Fibroblast of skin of right quadriceps (primary cell): Measurements from ENCODE around the gene MAP2K1.

Experiments
- DNase-seq: peaks from one replicate; pipeline ENCODE4 v3.0.0-alpha.2; 2013

The MAP2K1 gene

GRCh38 chr15:66394472-66394871 is 7.8 kb downstream of the MAP2K1 start:
- no peak for DNase-seq

- DNase-seq: no peak
Observed at GRCh38 chr15:66394915-66395314, 8.2 kb downstream of the MAP2K1 start.

GRCh38 chr15:66399276-66399675 is 12.6 kb downstream of the MAP2K1 start:
- DNase-seq: no peak

DNA sequence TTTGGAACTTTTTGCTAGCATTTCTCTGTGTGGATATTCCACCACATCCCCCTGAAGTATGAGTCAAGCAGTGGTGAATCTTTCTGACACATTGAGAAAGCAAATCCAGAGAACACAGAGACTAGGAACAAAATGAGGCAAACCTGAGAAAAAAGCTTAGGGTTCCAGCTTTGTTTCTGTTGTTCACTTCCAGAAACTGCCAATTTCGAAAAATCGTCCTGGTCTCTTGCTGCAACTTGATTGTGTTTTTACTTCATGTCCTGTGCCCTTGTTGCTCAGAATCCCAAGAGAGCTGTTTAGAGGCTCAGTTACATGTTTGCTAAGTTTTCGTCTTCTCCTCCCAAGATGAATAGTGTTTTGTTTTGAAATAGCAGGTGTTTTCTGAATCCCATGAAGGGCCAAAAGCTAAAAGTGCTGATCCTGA is 13.7 kb downstream of the MAP2K1 start:
- peak; percentile 28 for DNase-seq

- peak; percentile 9 for DNase-seq
Observed at GRCh38 chr15:66401130-66402021, 14.7 kb downstream of the MAP2K1 start.

DNA sequence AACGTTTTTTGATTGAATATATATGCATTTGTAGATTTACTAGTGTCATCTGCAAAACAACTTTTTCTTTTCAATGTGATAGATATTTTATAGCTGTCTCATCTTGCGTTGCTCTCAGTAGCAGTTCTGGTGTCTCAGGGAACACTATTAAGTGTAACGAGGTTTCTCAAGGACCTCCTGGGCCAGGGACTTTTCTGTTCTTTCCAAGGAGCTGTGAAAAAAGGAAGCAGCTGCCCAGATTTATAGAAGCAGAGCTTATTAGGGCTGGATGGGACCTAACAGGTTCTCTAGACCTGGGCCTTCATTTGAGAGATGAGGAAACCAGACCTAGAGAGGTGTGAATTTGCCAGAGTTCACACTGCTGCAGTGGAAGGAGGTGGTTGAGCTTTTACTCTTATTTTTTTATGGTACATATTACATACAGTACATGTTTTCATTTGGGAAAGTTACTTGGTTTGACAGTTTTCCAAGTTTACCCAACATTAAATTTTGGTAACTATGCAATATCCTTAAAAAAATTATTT is 16.1 kb downstream of the MAP2K1 start:
- DNase-seq: no peak

DNA sequence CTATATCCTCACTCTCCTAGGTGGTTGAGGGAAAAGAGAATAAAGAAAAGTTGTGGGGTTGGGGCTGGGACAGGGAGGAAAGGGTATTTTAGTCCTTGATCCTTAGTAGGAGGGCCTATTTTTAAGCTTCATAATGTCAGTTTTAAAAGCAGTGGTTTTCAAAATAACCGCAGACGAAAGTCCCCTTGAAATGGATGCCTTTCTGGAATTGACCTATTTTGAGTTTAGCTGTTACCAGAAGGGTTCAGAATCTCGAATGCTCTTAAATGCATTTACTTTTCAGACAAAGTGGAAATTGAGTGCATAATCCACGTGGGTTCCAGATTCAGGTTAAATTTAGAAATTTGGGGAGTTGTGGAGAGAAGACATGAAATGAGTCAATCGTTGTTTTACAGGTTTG is 16.6 kb downstream of the MAP2K1 start:
- DNase-seq: no peak

DNA sequence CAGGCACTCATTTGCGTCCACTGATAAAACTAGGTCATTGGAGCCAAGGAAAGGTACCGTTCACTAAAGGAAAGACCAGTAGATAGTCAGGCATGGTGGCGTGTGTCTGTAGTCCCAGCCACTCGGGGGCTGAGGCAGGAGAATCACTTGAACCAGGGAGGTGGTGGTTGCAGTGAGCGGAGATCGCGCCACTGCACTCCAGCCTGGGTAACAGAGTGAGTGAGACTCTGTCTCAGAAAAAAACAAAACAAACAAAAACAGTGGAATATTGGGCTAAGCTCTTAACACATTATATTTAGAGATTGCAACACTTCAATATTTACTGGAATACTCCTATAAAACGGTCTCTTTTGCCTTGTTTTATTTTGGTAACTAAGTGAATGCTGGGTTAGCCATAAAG is 17.4 kb downstream of the MAP2K1 start:
- DNase-seq: no peak

DNA sequence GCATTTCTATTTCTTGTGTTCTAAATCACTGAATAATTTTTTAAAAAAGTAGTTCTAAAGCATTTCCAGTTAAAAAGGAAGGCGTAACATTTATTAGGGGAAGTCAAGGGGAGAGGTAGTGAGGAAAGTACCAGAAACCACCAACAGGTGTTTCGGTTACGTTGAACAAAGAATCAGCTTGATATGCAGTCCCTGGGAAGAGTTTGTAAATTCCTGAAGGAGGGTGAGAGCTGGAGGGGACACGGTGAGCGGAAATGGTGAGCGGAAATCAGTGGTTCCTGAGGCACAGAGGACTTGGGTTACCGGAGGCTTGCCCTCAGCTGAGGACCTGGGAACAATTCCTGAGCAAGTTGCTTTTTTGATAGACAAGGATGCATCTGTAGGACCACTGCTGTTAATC is 17.8 kb downstream of the MAP2K1 start:
- no peak for DNase-seq

DNA sequence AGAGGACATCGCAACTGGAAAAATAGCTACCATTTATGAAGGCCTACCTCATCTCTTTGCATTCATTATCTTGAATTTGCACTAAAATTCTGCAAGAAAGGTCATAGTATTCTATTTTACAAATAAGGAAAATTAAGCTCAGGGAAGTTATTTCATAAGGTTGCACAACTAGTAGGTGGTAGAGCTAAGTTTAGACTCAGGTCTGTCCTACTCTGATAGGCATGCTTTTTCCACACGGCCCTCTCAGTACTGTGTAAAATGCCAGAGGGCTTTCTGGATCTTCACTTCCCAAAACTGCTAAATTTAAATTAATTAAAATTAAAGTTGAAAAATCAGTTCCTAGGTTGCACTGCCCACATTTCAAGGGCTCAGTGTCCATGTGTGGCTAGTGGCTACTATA is 18.3 kb downstream of the MAP2K1 start:
- no peak for DNase-seq

DNA sequence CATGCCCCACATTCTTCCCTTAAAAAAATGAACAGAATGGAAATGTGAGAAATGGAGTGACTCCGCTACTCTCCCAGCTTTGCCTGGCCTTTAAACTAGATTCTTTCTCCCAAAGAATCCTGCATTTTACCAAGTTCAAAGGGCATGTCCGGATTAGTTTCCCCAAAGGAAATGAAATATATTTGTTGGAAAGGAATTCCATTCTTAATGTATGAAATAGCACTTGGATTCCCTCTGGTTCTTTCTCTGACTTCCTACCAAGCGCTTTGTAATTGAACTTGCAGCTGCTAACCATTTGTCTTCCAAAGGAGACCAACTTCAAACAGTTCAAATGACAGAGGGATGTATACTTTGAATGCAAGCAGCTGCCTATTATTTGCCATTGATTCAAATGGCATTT is 18.9 kb downstream of the MAP2K1 start:
- peak; percentile 45 for DNase-seq

GRCh38 chr15:66408254-66408653 is 21.5 kb downstream of the MAP2K1 start:
- no peak for DNase-seq

GRCh38 chr15:66408675-66409282 is 22.1 kb downstream of the MAP2K1 start:
- DNase-seq: no peak

DNA sequence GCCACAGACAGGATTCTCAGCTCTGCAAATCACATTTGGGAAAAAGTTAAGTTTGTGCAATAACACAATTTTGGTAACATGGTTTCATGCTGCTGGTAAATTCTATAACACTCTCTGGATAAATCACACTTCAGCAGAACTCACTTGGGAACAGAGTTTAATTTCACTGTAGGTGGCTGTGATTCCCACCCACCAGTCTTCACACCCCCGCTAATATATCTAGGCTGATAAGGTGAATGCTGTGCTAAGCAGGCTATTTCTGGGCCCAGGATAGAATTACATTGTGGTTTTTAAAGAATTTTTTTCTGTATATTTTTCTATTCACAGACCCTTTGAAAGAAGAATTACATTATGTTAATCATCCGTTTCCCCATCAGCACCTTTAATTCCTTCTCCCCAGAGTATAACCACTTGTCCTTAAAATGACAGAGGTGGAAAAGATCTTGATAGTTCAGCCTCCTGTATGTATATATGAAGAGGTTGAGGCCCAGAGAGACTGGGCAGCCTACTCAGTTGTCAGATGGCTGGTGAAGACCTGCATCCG is 22.9 kb downstream of the MAP2K1 start:
- peak; percentile 14 for DNase-seq

DNA sequence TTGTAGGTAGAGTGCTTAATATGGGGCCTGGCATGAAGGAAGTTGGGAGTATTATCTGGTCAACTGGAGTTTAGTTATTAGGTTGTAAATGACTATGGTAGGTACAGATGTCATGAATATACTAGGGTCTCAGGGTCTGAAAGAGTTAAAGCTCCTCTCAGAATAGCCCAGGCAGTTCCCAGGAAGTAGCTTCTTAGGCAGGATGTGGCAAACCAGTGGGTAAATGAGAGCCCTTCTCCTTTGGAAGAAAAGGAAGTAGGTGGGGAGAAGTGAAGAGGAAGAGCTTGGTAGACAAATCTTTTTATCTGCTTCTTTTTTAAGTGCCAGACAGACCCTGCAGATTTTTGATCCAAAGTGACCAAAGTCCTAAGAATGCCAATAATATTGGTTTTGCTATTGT is 24.5 kb downstream of the MAP2K1 start:
- no peak for DNase-seq

DNA sequence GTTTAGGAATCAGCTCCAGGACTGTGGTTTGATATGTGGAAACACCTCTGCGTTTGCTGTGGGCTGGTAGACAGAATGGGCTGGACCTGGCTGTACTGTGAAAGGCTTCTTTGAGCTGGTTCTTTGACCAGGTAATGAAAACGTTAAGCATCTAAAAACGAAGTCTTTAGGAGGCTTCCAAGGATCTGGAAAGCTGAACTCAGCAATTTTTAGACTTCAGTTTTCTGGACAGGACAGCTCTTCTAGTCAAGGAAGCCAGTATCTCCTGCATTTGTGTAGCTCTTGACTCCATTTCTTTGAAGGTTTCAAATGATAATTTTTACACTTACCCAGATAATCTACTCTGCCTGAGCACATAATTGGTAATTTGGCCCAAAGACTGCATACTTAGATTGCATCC is 25.5 kb downstream of the MAP2K1 start:
- DNase-seq: no peak

DNA sequence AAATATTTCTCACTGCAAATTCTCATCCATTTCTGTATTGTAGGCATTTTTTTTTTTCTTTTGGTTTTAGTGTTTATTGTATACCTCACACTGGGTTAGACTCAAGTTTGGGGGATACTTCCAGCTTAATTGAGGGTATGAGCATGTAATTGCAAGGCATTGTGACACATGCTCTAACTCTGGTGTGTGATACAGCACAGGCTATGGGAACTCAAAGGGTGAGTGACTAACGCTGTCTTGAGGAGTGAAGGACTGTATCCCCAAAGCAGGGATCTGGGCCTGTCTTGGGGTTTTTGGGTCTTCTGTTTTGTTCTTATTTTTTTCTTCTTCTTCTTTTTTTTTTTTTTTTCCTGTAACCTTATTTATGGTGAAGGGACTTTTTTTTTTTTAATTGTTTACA is 26.9 kb downstream of the MAP2K1 start:
- DNase-seq: no peak

- no peak for DNase-seq
Observed at GRCh38 chr15:66415360-66415759, 28.6 kb downstream of the MAP2K1 start.

DNA sequence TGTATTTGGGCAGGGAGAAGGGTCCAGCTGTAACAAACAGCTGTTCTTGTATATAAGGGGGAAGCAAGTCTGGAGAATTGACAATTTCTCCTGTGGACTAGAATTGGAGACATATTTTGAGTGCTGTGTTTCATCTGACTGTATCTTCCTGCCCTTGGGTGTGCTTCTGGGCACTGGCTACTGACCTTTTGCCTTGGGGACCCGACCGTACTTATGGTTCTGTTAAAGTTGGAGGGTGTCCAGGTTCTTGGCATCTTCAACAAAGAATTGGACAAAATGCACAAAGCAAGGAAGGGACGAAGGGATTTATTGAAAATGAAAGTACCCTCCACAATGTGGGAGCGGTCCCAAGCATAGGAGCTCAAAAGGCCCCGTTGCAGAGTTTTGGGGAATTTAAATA is 31.0 kb downstream of the MAP2K1 start:
- DNase-seq: no peak

GRCh38 chr15:66419471-66419870 is 32.8 kb downstream of the MAP2K1 start:
- DNase-seq: no peak

- no peak for DNase-seq
Observed at GRCh38 chr15:66422347-66422746, 35.6 kb downstream of the MAP2K1 start.

DNA sequence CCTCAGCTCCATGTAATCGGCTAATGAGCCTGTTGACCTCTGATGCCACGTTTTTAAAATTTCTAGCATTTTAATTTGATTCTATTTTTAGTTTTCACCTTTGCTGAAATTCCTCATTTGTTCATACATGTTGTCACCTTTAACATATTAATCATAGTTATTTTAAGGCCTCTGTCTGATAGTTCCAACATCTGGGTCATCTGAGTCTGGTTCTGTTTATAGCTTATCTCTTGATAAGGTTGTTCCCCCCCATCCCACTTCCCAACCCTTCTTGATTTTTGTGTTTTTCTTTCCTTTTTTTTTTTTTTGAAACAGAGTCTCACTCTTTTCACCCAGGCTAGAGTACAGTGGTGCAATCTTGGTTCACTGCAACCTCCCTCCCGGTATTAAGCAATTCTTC is 36.4 kb downstream of the MAP2K1 start:
- no peak for DNase-seq

- no peak for DNase-seq
Observed at GRCh38 chr15:66424963-66425612, 38.4 kb downstream of the MAP2K1 start.

DNA sequence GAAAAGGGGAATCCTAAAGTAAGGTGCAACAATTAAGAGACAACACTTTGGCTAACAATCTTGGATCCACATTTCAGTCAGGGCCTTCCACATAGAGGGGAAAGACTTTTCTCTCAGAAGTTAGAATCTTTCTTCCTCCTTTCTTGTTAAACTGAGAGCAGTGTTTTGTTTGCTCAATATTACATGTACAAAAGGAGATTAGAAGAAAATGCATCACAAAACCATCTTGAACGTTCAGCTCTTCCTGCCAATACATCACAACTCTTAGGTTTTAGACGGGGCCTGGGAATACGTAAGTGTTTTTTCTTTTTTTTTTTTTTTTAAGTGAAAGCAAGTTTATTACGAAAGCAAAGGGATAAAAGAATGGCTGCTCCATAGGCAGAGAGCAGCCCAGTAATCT is 39.1 kb downstream of the MAP2K1 start:
- DNase-seq: no peak
